GM12878 (cell line): ENCODE results near the gene SLC12A1. TPM values are rescaled to one million over a fixed set of nuclear protein-coding genes. Genes with fewer than 3 reads are reported as not detected.
"Not testable (repeated sequence)": the region's sequence is repeated elsewhere in the genome, so short reads cannot be mapped to it uniquely, and the experiment has no call there.

Experiments
- ATAC-seq: fragments of 200-7000 bp; cut with Tn5 transposase; 3 replicates; pipeline ENCODE4 v1.9.1; 2020; ENCODE audit warnings: mild to moderate bottlenecking, moderate library complexity
- BruUV-seq: library from RNA; stranded (reverse); fragments of 400-500 nt; replicated peaks from 2 replicates; lab custom pipeline; 2021; lab: Mats Ljungman, UMichigan
- CTCF ChIA-PET: fragments of 300-600 bp; sonication (Branson Sonifier 250); formaldehyde crosslinking; extraction: SDS; loops from one replicate; lab custom pipeline; 2021; ENCODE audit warnings: inconsistent platforms; lab: Yijun Ruan, JAX
- POLR2A ChIA-PET: fragments of 350-600 bp; formaldehyde crosslinking; extraction: SDS; loops from one replicate; lab custom pipeline; 2021; ENCODE audit warnings: inconsistent platforms; lab: Charles Lee
- RAD21 ChIA-PET: fragments of 300-600 bp; sonication (Branson Sonifier 250); formaldehyde crosslinking; loops from one replicate; lab custom pipeline; 2023; ENCODE audit warnings: antibody characterized with exemption; ENCODE audit not compliant: unreplicated experiment; lab: Charles Lee
- SMC1A ChIA-PET: fragments of 300-600 bp; sonication (Branson Sonifier 250); formaldehyde crosslinking; loops from one replicate; lab custom pipeline; 2023; ENCODE audit not compliant: unreplicated experiment, uncharacterized antibody; lab: Charles Lee
- DNase-seq: peaks from one replicate; pipeline ENCODE4 v3.0.0-alpha.2; 2011; ENCODE audit warnings: low read depth, low spot score
- FAIRE-seq: peaks from 3 replicates; lab custom pipeline; 2011; peaks lifted over from hg19 to GRCh38; lab: Jason Lieb, UNC
- H2AFZ ChIP-seq: 2 replicates; pipeline ENCODE4 v1.6.0; 2011; ENCODE audit warnings: low read depth, low read length, control low read depth; ENCODE audit not compliant: control insufficient read depth
- H3K27ac ChIP-seq: 2 replicates; pipeline ENCODE4 v1.5.1; 2011; ENCODE audit warnings: control low read depth; ENCODE audit not compliant: control insufficient read depth, insufficient read depth
- H3K27me3 ChIP-seq, 2 experiments: replicated peaks in 1 of 2; 2 replicates each; pipeline versions ENCODE4 v1.6.0 to v1.6.1; 2011; ENCODE audit warnings: low read length in 1 of 2; ENCODE audit not compliant: control insufficient read depth in 2 of 2, insufficient read depth in 2 of 2
- H3K36me3 ChIP-seq, 2 experiments: 2 replicates each; pipeline ENCODE4 v1.5.1; 2011; ENCODE audit warnings: low read length in 1 of 2; ENCODE audit not compliant: control insufficient read depth in 2 of 2, insufficient read depth in 2 of 2
- H3K4me1 ChIP-seq: 2 replicates; pipeline ENCODE4 v1.6.1; 2011; ENCODE audit warnings: mild to moderate bottlenecking, low read length, moderate library complexity, mixed read lengths; ENCODE audit not compliant: control insufficient read depth, insufficient read depth
- H3K4me2 ChIP-seq: 2 replicates; pipeline ENCODE4 v1.6.0; 2011; ENCODE audit warnings: control low read depth; ENCODE audit not compliant: control insufficient read depth, insufficient read depth
- H3K4me3 ChIP-seq: fragments of 200-600 bp; sonication (generic); 2 replicates; pipeline ENCODE4 v1.5.1; 2016
- H3K79me2 ChIP-seq: 2 replicates; pipeline ENCODE4 v1.6.0; 2011; ENCODE audit warnings: low read length; ENCODE audit not compliant: control insufficient read depth, insufficient read depth
- H3K9ac ChIP-seq: 2 replicates; pipeline ENCODE4 v1.8.0; 2011; ENCODE audit warnings: low read length, control low read depth, mixed read lengths; ENCODE audit not compliant: control insufficient read depth, insufficient read depth
- H3K9me3 ChIP-seq: replicated peaks from 3 replicates; pipeline ENCODE4 v1.5.1; 2011; ENCODE audit warnings: mild to moderate bottlenecking, low read length; ENCODE audit not compliant: control insufficient read depth, insufficient read depth
- H4K20me1 ChIP-seq: 2 replicates; pipeline ENCODE4 v1.6.0; 2011; ENCODE audit not compliant: control insufficient read depth, insufficient read depth
- BCL11A ChIP-seq: IDR thresholded peaks from 2 replicates; pipeline ENCODE4 v1.6.1; 2011; ENCODE audit warnings: low read depth, low read length
- EED ChIP-seq: sonication (generic); IDR thresholded peaks from 2 replicates; pipeline ENCODE4 v1.6.1; 2016; ENCODE audit warnings: antibody characterized with exemption, low read depth
- HCFC1 ChIP-seq: fragments of 150-350 bp; IDR thresholded peaks from 2 replicates; pipeline ENCODE4 v1.6.1; 2014; ENCODE audit warnings: low read length
- HDAC2 ChIP-seq: fragments of 200-600 bp; sonication (generic); IDR thresholded peaks from 2 replicates; pipeline ENCODE4 v1.6.1; 2017
- IKZF1 ChIP-seq: fragments of 450-650 bp; conservative IDR thresholded peaks from 2 replicates; pipeline ENCODE4 v1.6.1; 2017; ENCODE audit warnings: antibody characterized with exemption, mild to moderate bottlenecking
- IKZF2 ChIP-seq, 2 experiments: fragments of 450-650 bp; IDR thresholded peaks; 2 replicates each; pipeline ENCODE4 v1.6.1; 2017; ENCODE audit warnings: mild to moderate bottlenecking in 2 of 2, moderate library complexity in 2 of 2
- KAT2A ChIP-seq: conservative IDR thresholded peaks from 2 replicates; pipeline ENCODE4 v1.6.1; 2011; ENCODE audit warnings: low read depth, low read length; ENCODE audit not compliant: control insufficient read depth
- KDM1A ChIP-seq: fragments of 200-600 bp; sonication (generic); IDR thresholded peaks from 2 replicates; pipeline ENCODE4 v1.6.1; 2016; ENCODE audit warnings: borderline replicate concordance
- MXI1 ChIP-seq: fragments of 150-350 bp; IDR thresholded peaks from 2 replicates; pipeline ENCODE4 v1.6.1; 2011; ENCODE audit warnings: low read depth, mild to moderate bottlenecking, inconsistent platforms, low read length, improper control_type of control experiment
- MYB ChIP-seq: fragments of 150-350 bp; IDR thresholded peaks from 2 replicates; pipeline ENCODE4 v1.6.1; 2014; ENCODE audit warnings: mild to moderate bottlenecking, low read depth, low read length, borderline replicate concordance
- POU2F2 ChIP-seq: IDR thresholded peaks from 3 replicates; pipeline ENCODE4 v1.6.1; 2011; ENCODE audit warnings: low read depth, mild to moderate bottlenecking, low read length, borderline replicate concordance
- RELA ChIP-seq: fragments of 450-650 bp; IDR thresholded peaks from 2 replicates; pipeline ENCODE4 v1.8.0; 2014; ENCODE audit warnings: borderline replicate concordance; ENCODE audit not compliant: partially characterized antibody
- SMARCA5 ChIP-seq: fragments of 450-650 bp; IDR thresholded peaks from 2 replicates; pipeline ENCODE4 v1.6.1; 2017; ENCODE audit warnings: mild to moderate bottlenecking
- SPI1 ChIP-seq: IDR thresholded peaks from 2 replicates; pipeline ENCODE4 v1.6.1; 2011; ENCODE audit warnings: low read depth, mild to moderate bottlenecking, low read length, moderate library complexity, borderline replicate concordance; ENCODE audit not compliant: insufficient read depth
- SUZ12 ChIP-seq: fragments of 200-600 bp; sonication (generic); IDR thresholded peaks from one replicate; pipeline ENCODE4 v1.6.1; 2018; ENCODE audit warnings: antibody characterized with exemption, mild to moderate bottlenecking; ENCODE audit not compliant: unreplicated experiment
- TCF3 ChIP-seq: IDR thresholded peaks from 2 replicates; pipeline ENCODE4 v1.6.1; 2012; ENCODE audit warnings: low read depth, mild to moderate bottlenecking, low read length, borderline replicate concordance; ENCODE audit not compliant: insufficient read depth
- WGBS: methylation state at CpG from one replicate; pipeline ENCODE4 v1.1.6; 2016; ENCODE audit warnings: low lambda C conversion rate; ENCODE audit not compliant: insufficient replicate concordance, insufficient coverage; ENCODE audit errors: missing lambda C conversion rate; 5-methylcytosine and 5-hydroxymethylcytosine counted together
- in situ Hi-C: fragments of 300-500 bp; cut with MboI; formaldehyde crosslinking; loops from 9 replicates; pipeline ENCODE4 v1.14.3; 2018; ENCODE audit warnings: mixed read lengths
- intact Hi-C: fragments of 100-400 bp; cut with micrococcal nuclease; formaldehyde crosslinking; loops from one replicate; pipeline ENCODE4 v1.14.2; 2022; ENCODE audit not compliant: unreplicated experiment
- polyA plus RNA-seq, 11 experiments: library from polyadenylated mRNA; depleted of rRNA in 4 of 11; unstranded in 6 of 11; stranded (reverse) in 5 of 11; fragments of >200 nt; fragmentation: Nextera tagmentation in 4 of 11; fragmentation: Illumina TruSeq in 1 of 11; extraction: Ambion mirVana in 4 of 11; extraction: Trizol in 1 of 11; gene quantifications; 1 replicate in 1 of 11; 2 replicates in 10 of 11; pipeline versions ENCODE4 v1.2.1 to v1.2.3, GENCODE V29; 2011 to 2016; ENCODE audit warnings: inconsistent platforms in 2 of 11, missing spikeins in 2 of 11, low read depth in 1 of 11
- total RNA-seq, 4 experiments: library from RNA; depleted of rRNA in 3 of 4; stranded (reverse); fragments of >200 nt in 3 of 4; fragmentation: Illumina TruSeq in 1 of 4; extraction: Trizol in 1 of 4; gene quantifications; 2 replicates each; pipeline versions ENCODE4 v1.2.1 to v1.2.3, GENCODE V29; 2013 to 2021

The SLC12A1 gene
- total and polyA plus RNA-seq, 10 of the 15 experiments (the other 5 are each of a cell fraction or from before 2014, with no cell fraction given) = under 0.01 TPM; not detected in 9

DNA sequence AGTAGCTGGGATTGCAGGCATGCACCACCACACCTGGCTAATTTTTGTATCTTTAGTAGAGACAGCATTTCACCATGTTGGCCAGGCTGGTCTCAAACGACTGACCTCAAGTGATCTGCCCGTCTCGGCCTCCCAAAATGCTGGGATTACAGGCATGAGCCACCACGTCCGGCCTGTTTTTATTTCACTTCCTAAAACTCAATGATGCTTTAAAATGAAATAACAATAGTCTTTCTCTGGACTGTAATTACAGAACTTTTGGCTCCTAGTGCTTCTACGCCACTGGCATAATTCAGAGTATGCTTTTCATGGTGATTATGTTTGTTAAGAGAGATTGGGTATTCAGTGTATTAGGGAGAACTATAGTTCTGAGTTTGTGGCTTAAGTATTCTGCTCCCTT lies 120.1 kb downstream of the SLC12A1 start:
- H2AFZ ChIP-seq, H3K4me3 ChIP-seq, FAIRE-seq, H3K36me3 ChIP-seq, H3K27ac ChIP-seq, BruUV-seq, intact Hi-C loops, H3K27me3 ChIP-seq, H4K20me1 ChIP-seq, DNase-seq, H3K9ac ChIP-seq, H3K9me3 ChIP-seq: not testable (repeated sequence)
- Histone ChIP-seq H3K79me2 (peaks cover 13% of the 10 kb centered on the region), H3K4me2 (peak overlapping the region; percentile 47; the same call in 1 of the 2 replicates), H3K4me1 (peaks cover 11% of the 10 kb centered on the region; the same call in 1 of the 2 replicates)
- ATAC-seq = peak; percentile 12
- ChIA-PET CTCF (interaction anchor here (1.0 to 2.4 kb wide), 5 partner anchors 10 to 37 kb away, joined by 3 to 9 read pairs (median 4); no protein-coding TSS in a partner anchor), SMC1A (interaction anchor here (0.7 to 2.4 kb wide), 7 partner anchors 9 to 40 kb away, joined by 3 to 11 read pairs (median 3); no protein-coding TSS in a partner anchor), RAD21 (interaction anchor here (1.5 kb wide), 1 partner anchor 8 kb away, joined by 3 read pairs; no protein-coding TSS in a partner anchor), POLR2A (interaction anchor here (1.0 kb wide), 1 partner anchor 15 kb away, joined by 3 read pairs; no protein-coding TSS in a partner anchor)
- 37% methylated on average over 6 of the region's 6 CpGs for WGBS
- in situ Hi-C loops = loop anchor here (25.0 kb wide), 1 partner anchor 1286 kb away; the partner anchor contains the start of genes DTWD1 and FAM227B
- TF ChIP-seq IKZF2 (IDR thresholded peaks at IDR 0.05) = peak; percentile 38 to 43; a peak in 2 of 4 replicates
- peak; percentile 57; the same call in 1 of the 2 replicates for TF ChIP-seq SPI1
- 0 out of 2 replicates have a peak, but pooled peaks have one; percentile 20 for TF ChIP-seq IKZF1
- 0 out of 2 replicates have a peak, but pooled peaks have one; percentile 46 for TF ChIP-seq SMARCA5

DNA sequence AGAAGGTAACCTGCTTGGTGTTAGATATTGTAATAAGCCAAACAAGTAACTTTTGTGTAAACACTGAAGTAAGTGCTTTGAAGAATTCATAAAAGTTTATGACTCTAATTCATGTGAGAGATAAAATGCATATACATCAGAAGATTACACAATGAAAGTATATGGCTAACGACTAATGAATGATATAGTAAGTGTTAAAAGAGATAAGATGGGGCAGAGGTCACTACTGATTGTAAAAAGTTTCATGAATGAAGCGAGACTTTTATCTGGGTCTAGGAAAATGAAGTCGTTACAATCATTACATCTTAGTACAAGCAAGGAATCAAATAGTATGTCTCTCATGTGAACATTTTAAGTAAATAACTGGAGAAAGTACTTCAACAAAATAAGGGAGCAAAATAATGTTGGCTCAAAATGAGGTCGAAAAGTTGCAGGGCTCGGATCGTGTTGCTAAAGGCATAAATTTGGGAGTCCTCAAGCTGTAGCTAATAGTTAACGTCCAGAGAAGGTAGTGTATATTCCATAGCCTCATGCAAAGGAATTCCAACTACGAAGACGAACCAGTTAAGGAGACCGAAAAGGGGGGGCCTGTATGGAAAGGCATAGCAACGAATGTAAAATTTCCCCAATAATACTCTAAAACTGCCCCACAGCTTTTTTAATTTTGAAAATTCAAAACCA lies 124.1 kb downstream of the SLC12A1 start:
- in situ Hi-C loops = loop anchor here (25.0 kb wide), 1 partner anchor 1282 kb away; the partner anchor contains the start of genes DTWD1 and FAM227B
- TSS peak; percentile 88 for BruUV-seq
- WGBS = 18% methylated on average over 11 of the region's 11 CpGs
- intact Hi-C loops = loop anchor here (10.0 kb wide), 1 partner anchor 1295 kb away; the partner anchor contains the start of genes DTWD1 and FAM227B
- peaks cover 0 to 1% of the 10 kb centered on the region in 2 experiments; a peak in 2 of 4 replicates for H3K36me3 ChIP-seq
- no peaks in the 10 kb centered on the region for H3K9me3 ChIP-seq
- POLR2A ChIA-PET = interaction anchor here (0.6 kb wide), 1 partner anchor 40 kb away, joined by 3 read pairs; no protein-coding TSS in a partner anchor
- DNase-seq = no peak
- CTCF ChIA-PET = interaction anchor here (0.7 to 1.3 kb wide), 3 partner anchors 45 to 471 kb away, joined by 3 read pairs; no protein-coding TSS in a partner anchor
- no peak for ATAC-seq
- H4K20me1 ChIP-seq = no peaks in the 10 kb centered on the region
- H3K27ac ChIP-seq = peak overlapping the region; percentile 89
- H3K79me2 ChIP-seq = peaks cover 48% of the 10 kb centered on the region
- RAD21 ChIA-PET = no interaction called here
- H3K4me2 ChIP-seq = peak overlapping the region; percentile 90
- SMC1A ChIA-PET = interaction anchor here (0.8 to 1.3 kb wide), 4 partner anchors 8 to 40 kb away, joined by 3 to 6 read pairs (median 3); no protein-coding TSS in a partner anchor
- TF ChIP-seq HCFC1 (no peak), BCL11A (no peak), POU2F2 (no peak), HDAC2 (no peak), TCF3 (no peak), RELA (no peak), SUZ12 (no peak), EED (no peak), MXI1 (no peak), MYB (no peak), KAT2A (no peak), KDM1A (no peak)
- H3K27me3 ChIP-seq = no peaks in the 10 kb centered on the region
- peaks cover 11% of the 10 kb centered on the region; the same call in 1 of the 2 replicates for H3K4me1 ChIP-seq
- no peak for FAIRE-seq
- H2AFZ ChIP-seq = peak overlapping the region; percentile 70
- H3K4me3 ChIP-seq = peak overlapping the region; percentile 91
- peak overlapping the region; percentile 92 for H3K9ac ChIP-seq
